Neutrophil (primary cell): ENCODE measurements around the gene ANKH.

Source experiments
- H3K27ac ChIP-seq: fragments of 200-600 bp; sonication (generic); 2 replicates; pipeline ENCODE4 v1.5.1; 2016; ENCODE audit warnings: mild to moderate bottlenecking, moderate library complexity
- H3K27me3 ChIP-seq: fragments of 200-600 bp; sonication (generic); 2 replicates; pipeline ENCODE4 v1.6.0; 2016; ENCODE audit warnings: mild to moderate bottlenecking
- H3K36me3 ChIP-seq: fragments of 200-600 bp; sonication (generic); 2 replicates; pipeline ENCODE4 v1.5.1; 2017
- H3K4me1 ChIP-seq, 2 experiments: fragments of 200-600 bp in 1 of 2; sonication (generic) in 1 of 2; 1 replicate in 1 of 2; 2 replicates in 1 of 2; pipeline versions ENCODE4 v1.5.1 to v1.6.1; 2013 to 2016; ENCODE audit warnings: low read depth in 1 of 2, low read length in 1 of 2, mild to moderate bottlenecking in 1 of 2, moderate library complexity in 1 of 2; ENCODE audit not compliant: control insufficient read depth in 1 of 2, insufficient read depth in 1 of 2
- H3K4me3 ChIP-seq, 2 experiments: fragments of 200-600 bp in 1 of 2; sonication (generic) in 1 of 2; 1 replicate in 1 of 2; 2 replicates in 1 of 2; pipeline ENCODE4 v1.5.1; 2013 to 2016; ENCODE audit warnings: low read depth in 1 of 2, low read length in 1 of 2, mild to moderate bottlenecking in 1 of 2, moderate library complexity in 1 of 2
- H3K9me3 ChIP-seq: fragments of 200-600 bp; sonication (generic); 2 replicates; pipeline ENCODE4 v1.5.1; 2016
- CTCF ChIP-seq: fragments of 200-600 bp; sonication (generic); IDR thresholded peaks from 2 replicates; pipeline ENCODE4 v1.5.1; 2016; ENCODE audit warnings: antibody characterized with exemption

The ANKH gene

DNA sequence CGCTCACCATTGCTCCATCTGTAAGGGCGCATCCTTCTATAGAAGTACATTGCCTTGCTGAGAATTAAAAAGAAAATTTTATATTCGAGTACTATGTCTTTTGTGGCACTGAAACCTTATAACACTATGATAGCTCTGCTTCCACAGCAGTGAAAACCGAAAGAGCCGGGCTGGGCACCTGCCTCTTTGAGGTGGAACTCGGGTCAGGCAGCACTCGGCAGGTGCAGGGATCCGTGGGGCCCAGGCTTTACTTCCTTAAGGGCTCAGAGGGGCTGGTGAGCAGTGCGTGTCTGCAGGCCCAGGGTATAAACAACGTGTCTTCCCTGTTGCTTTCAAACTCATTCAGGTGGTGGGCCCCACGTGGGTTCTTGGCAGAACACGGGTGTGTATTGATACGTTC is 137.2 kb downstream of the ANKH start:
- Histone ChIP-seq H3K36me3 (no peaks in the 10 kb centered on the region), H3K4me3 (no peak overlapping the region), H3K27me3 (no peaks in the 10 kb centered on the region), H3K9me3 (no peaks in the 10 kb centered on the region), H3K4me1 (no peaks in the 10 kb centered on the region), H3K27ac (no peak overlapping the region)
- TF ChIP-seq CTCF = no peak

DNA sequence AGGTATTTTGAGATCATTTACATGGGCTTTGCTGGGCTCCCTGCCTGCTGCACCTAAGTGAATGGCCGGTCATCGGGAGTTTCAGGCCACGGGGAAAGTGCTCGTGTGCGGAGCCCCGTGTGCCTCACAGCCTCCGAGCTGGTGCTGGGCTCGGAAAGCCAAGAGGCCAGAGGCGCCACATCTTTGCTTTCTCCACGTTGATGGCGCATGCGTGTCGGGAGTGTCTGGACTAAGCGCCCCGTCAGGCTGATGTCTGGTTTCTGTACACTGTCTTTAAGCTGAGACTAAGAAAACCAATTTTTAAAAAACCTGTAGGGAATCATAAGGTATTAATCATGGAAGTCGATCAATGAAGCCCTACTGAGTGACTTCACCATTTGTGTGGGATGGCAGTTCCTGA is 137.9 kb downstream of the ANKH start:
- Histone ChIP-seq H3K36me3 (no peaks in the 10 kb centered on the region), H3K9me3 (no peaks in the 10 kb centered on the region), H3K27ac (no peak overlapping the region), H3K4me1 (no peaks in the 10 kb centered on the region), H3K27me3 (no peaks in the 10 kb centered on the region), H3K4me3 (no peak overlapping the region)
- TF ChIP-seq CTCF = no peak

GRCh38 chr5:14732991-14733390 is 138.6 kb downstream of the ANKH start:
- TF ChIP-seq CTCF = no peak
- Histone ChIP-seq H3K9me3 (no peaks in the 10 kb centered on the region), H3K36me3 (no peaks in the 10 kb centered on the region), H3K4me3 (no peak overlapping the region), H3K4me1 (no peaks in the 10 kb centered on the region), H3K27ac (no peak overlapping the region), H3K27me3 (no peaks in the 10 kb centered on the region)

DNA sequence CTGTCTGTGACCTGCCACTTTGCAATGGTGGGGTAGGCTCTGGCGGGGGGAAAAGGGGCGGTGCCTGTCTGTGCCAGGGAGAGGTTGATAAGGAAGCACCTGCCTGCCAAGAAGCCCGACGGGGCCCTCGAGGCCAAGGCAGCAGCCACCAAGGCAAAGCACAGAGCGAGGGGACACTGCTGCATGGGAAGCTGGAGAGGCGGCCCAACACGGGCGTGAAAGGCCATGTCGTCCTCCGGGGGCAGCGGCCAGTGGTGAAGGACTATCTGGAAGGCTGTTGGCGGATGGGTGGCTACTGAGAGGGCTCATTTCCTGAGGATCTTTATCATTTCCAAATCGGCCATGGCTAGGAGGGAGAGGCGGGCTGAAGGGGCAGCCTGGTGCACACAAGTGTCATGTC is 140.7 kb downstream of the ANKH start:
- no peaks in the 10 kb centered on the region for H3K36me3 ChIP-seq
- no peaks in the 10 kb centered on the region for H3K4me1 ChIP-seq
- no peak for TF ChIP-seq CTCF
- no peak overlapping the region for H3K4me3 ChIP-seq
- H3K27me3 ChIP-seq = no peaks in the 10 kb centered on the region
- H3K27ac ChIP-seq = no peak overlapping the region
- H3K9me3 ChIP-seq = no peaks in the 10 kb centered on the region

DNA sequence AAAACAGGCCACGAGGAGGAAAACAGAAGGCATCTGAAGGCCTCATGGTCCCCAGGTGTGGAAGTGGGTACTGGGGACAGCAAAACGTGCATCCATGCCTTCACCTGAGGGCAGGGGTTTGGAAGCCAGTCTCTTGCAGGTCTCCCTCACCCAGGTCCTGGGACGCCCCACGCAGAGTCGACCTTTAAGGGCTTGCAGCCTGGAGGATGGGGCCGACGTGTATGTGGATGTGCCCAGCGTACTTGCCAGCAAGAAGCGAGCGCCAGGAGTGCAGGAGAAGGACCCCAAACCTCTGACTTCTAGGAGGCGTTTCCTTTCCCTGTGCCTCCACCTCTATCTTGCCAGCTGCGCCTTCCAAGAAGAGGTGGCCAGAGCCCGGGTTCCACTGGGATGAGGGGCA is 141.1 kb downstream of the ANKH start:
- no peaks in the 10 kb centered on the region for H3K4me1 ChIP-seq
- no peak overlapping the region for H3K27ac ChIP-seq
- TF ChIP-seq CTCF = no peak
- H3K4me3 ChIP-seq = no peak overlapping the region
- H3K9me3 ChIP-seq = no peaks in the 10 kb centered on the region
- H3K27me3 ChIP-seq = no peaks in the 10 kb centered on the region
- H3K36me3 ChIP-seq = no peaks in the 10 kb centered on the region
